Activated gamma-delta T cell treated with anti-CD3 and anti-CD28 coated beads, Interleukin-2, amount 50 U/mL, for 16 hours (primary cell): ENCODE data around the gene KAZN.

Experiments used
- DNase-seq: peaks from one replicate; pipeline ENCODE4 v3.0.0-alpha.2; 2020; ENCODE audit warnings: low read depth

Gene KAZN

GRCh38 chr1:14982029-14982428 is 383.5 kb downstream of the KAZN start:
- DNase-seq = no peak

GRCh38 chr1:14983277-14983676 is 384.8 kb downstream of the KAZN start:
- no peak for DNase-seq

GRCh38 chr1:14986168-14986567 is 387.7 kb downstream of the KAZN start:
- DNase-seq = no peak

- no peak for DNase-seq
Observed at GRCh38 chr1:14987829-14988603, 389.5 kb downstream of the KAZN start.

- no peak for DNase-seq
Observed at GRCh38 chr1:14988636-14989035, 390.2 kb downstream of the KAZN start.

GRCh38 chr1:14989931-14990728 is 391.6 kb downstream of the KAZN start:
- DNase-seq = no peak

GRCh38 chr1:14993414-14993813 is 394.9 kb downstream of the KAZN start:
- DNase-seq = no peak

GRCh38 chr1:14994148-14994547 is 395.7 kb downstream of the KAZN start:
- DNase-seq = no peak

GRCh38 chr1:14994841-14995437 is 396.5 kb downstream of the KAZN start:
- no peak for DNase-seq

GRCh38 chr1:14996133-14997050 is 397.9 kb downstream of the KAZN start:
- no peak for DNase-seq

GRCh38 chr1:14997646-14998276 is 399.3 kb downstream of the KAZN start:
- DNase-seq = no peak

GRCh38 chr1:14999441-14999840 is 401.0 kb downstream of the KAZN start:
- DNase-seq = no peak

- no peak for DNase-seq
Observed at GRCh38 chr1:15000030-15000429, 401.5 kb downstream of the KAZN start.

GRCh38 chr1:15000671-15001070 is 402.2 kb downstream of the KAZN start:
- no peak for DNase-seq

GRCh38 chr1:15001317-15001915 is 402.9 kb downstream of the KAZN start:
- no peak for DNase-seq

- no peak for DNase-seq
Observed at GRCh38 chr1:15002325-15002724, 403.8 kb downstream of the KAZN start.

- no peak for DNase-seq
Observed at GRCh38 chr1:15004396-15004795, 405.9 kb downstream of the KAZN start.

GRCh38 chr1:15005116-15005515 is 406.6 kb downstream of the KAZN start:
- no peak for DNase-seq

- DNase-seq = no peak
Observed at GRCh38 chr1:15007368-15007767, 408.9 kb downstream of the KAZN start.

GRCh38 chr1:15007842-15008241 is 409.4 kb downstream of the KAZN start:
- DNase-seq = no peak
